ENCODE measurements around the gene FRMD3.

The FRMD3 gene

GRCh38 chr9:83346655-83347420, 191.4 kb downstream of the FRMD3 start:
- DNase-seq (ENCODE audit: low spot score): no peak
- TF ChIP-seq CTCF (IDR thresholded peaks at IDR 0.05; ENCODE audit: extremely low read depth, missing control alignments): no peak

- DNase-seq (ENCODE audit: low spot score): no peak
- no peak for TF ChIP-seq CTCF (IDR thresholded peaks at IDR 0.05; ENCODE audit: extremely low read depth, missing control alignments)
These were observed 194.7 kb downstream of the FRMD3 start for GRCh38 chr9:83343366-83343999.

- no peak for DNase-seq (ENCODE audit: low spot score)
- no peak for TF ChIP-seq CTCF (IDR thresholded peaks at IDR 0.05; ENCODE audit: extremely low read depth, missing control alignments)
These were observed 195.5 kb downstream of the FRMD3 start for GRCh38 chr9:83342731-83343130.

GRCh38 chr9:83342006-83342405, 196.2 kb downstream of the FRMD3 start:
- no peak for DNase-seq (ENCODE audit: low spot score)
- no peak for TF ChIP-seq CTCF (IDR thresholded peaks at IDR 0.05; ENCODE audit: extremely low read depth, missing control alignments)

- no peak for DNase-seq (ENCODE audit: low spot score)
- TF ChIP-seq CTCF (IDR thresholded peaks at IDR 0.05; ENCODE audit: extremely low read depth, missing control alignments): no peak
These were observed 197.8 kb downstream of the FRMD3 start for GRCh38 chr9:83340451-83340850.

- TF ChIP-seq CTCF (IDR thresholded peaks at IDR 0.05; ENCODE audit: extremely low read depth, missing control alignments): no peak
- no peak for DNase-seq (ENCODE audit: low spot score)
These were observed 198.8 kb downstream of the FRMD3 start for GRCh38 chr9:83339435-83339834.

- no peak for TF ChIP-seq CTCF (IDR thresholded peaks at IDR 0.05; ENCODE audit: extremely low read depth, missing control alignments)
- no peak for DNase-seq (ENCODE audit: low spot score)
These were observed 201.5 kb downstream of the FRMD3 start for GRCh38 chr9:83336706-83337105.

All from GM20000 (cell line).